ENCODE results near the gene LYPD1.

The LYPD1 gene

GRCh38 chr2:132632000-132632649, 37.9 kb downstream of the LYPD1 start:
- peak; percentile 82 for DNase-seq (ENCODE audit: low read depth, low spot score)

- DNase-seq (ENCODE audit: low read depth, low spot score): no peak
Observed at GRCh38 chr2:132627536-132627935, 42.5 kb downstream of the LYPD1 start.

GRCh38 chr2:132623096-132623839, 46.7 kb downstream of the LYPD1 start:
- DNase-seq (ENCODE audit: low read depth, low spot score): peak; percentile 89

- DNase-seq (ENCODE audit: low read depth, low spot score): no peak
Observed at GRCh38 chr2:132621131-132621875, 48.7 kb downstream of the LYPD1 start.

- DNase-seq (ENCODE audit: low read depth, low spot score): peak; percentile 73
Observed at GRCh38 chr2:132620115-132620514, 49.9 kb downstream of the LYPD1 start.

- DNase-seq (ENCODE audit: low read depth, low spot score): no peak
Observed at GRCh38 chr2:132618734-132619133, 51.3 kb downstream of the LYPD1 start.

GRCh38 chr2:132617989-132618388, 52.0 kb downstream of the LYPD1 start:
- DNase-seq (ENCODE audit: low read depth, low spot score): no peak

- DNase-seq (ENCODE audit: low read depth, low spot score): no peak
Observed at GRCh38 chr2:132615329-132616085, 54.5 kb downstream of the LYPD1 start.

GRCh38 chr2:132611719-132612118, 58.3 kb downstream of the LYPD1 start:
- DNase-seq (ENCODE audit: low read depth, low spot score): no peak

- DNase-seq (ENCODE audit: low read depth, low spot score): no peak
Observed at GRCh38 chr2:132609101-132609890, 60.7 kb downstream of the LYPD1 start.

- no peak for DNase-seq (ENCODE audit: low read depth, low spot score)
Observed at GRCh38 chr2:132608311-132608710, 61.7 kb downstream of the LYPD1 start.

- no peak for DNase-seq (ENCODE audit: low read depth, low spot score)
Observed at GRCh38 chr2:132607426-132608090, 62.4 kb downstream of the LYPD1 start.

- DNase-seq (ENCODE audit: low read depth, low spot score): no peak
Observed at GRCh38 chr2:132606649-132607048, 63.4 kb downstream of the LYPD1 start.

- no peak for DNase-seq (ENCODE audit: low read depth, low spot score)
Observed at GRCh38 chr2:132605236-132606180, 64.5 kb downstream of the LYPD1 start.

- no peak for DNase-seq (ENCODE audit: low read depth, low spot score)
Observed at GRCh38 chr2:132604561-132604960, 65.4 kb downstream of the LYPD1 start.

GRCh38 chr2:132599556-132599955, 70.4 kb downstream of the LYPD1 start:
- no peak for DNase-seq (ENCODE audit: low read depth, low spot score)

GRCh38 chr2:132598536-132598935, 71.5 kb downstream of the LYPD1 start:
- no peak for DNase-seq (ENCODE audit: low read depth, low spot score)

- no peak for DNase-seq (ENCODE audit: low read depth, low spot score)
Observed at GRCh38 chr2:132597831-132598230, 72.2 kb downstream of the LYPD1 start.

GRCh38 chr2:132597166-132597565, 72.8 kb downstream of the LYPD1 start:
- no peak for DNase-seq (ENCODE audit: low read depth, low spot score)
